22Rv1 (cell line): ENCODE data around the gene ATXN10.

Source experiments
- CTCF ChIP-seq: fragments of 450-650 bp; IDR thresholded peaks from 2 replicates; pipeline ENCODE4 v1.5.1; 2017; ENCODE audit warnings: mild to moderate bottlenecking
- ZFX ChIP-seq: fragments of 450-650 bp; IDR thresholded peaks from 2 replicates; pipeline ENCODE4 v1.6.1; 2017; ENCODE audit warnings: antibody characterized with exemption, borderline replicate concordance

DNA sequence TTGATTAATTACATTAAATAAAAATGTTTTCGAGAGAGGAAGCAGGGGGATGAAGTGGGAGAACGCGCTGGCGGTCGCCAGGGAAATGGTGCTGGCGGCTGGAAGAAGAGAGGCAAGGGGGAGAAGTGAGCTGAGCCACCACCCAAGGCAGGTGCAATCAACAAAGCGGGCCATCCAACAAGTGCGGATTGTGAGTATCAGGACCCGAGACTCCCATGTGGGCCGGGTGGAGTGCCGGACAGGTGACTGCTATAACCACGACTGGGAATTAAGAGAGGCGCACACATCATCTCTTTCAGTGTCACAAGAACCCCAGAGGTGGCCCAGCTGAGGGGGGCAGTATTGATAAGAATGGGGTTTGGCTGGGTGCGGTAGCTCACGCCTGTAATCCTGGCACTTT, 41.2 kb upstream of the ATXN10 start:
- TF ChIP-seq CTCF (no peak), ZFX (no peak)
